Neural crest cell (in vitro differentiated cells): Measurements from ENCODE around the gene GRM8. TPM values are rescaled to one million over a fixed set of nuclear protein-coding genes. Genes with fewer than 3 reads are reported as not detected.

Experiments
- DNase-seq: peaks from one replicate; pipeline ENCODE4 v3.0.0; 2021; ENCODE audit warnings: low read depth, mixed read lengths, low spot score
- H3K27ac Mint-ChIP-seq: one replicate; pipeline ENCODE4 v1.8.0; 2021; ENCODE audit warnings: mild to moderate bottlenecking, mixed read lengths; ENCODE audit not compliant: unreplicated experiment
- H3K27me3 Mint-ChIP-seq: 2 replicates; pipeline ENCODE4 v1.8.0; 2021; ENCODE audit warnings: low read depth, mild to moderate bottlenecking, mixed read lengths
- H3K36me3 Mint-ChIP-seq: 2 replicates; pipeline ENCODE4 v1.8.0; 2021; ENCODE audit warnings: low read depth, mild to moderate bottlenecking, mixed read lengths
- H3K4me1 Mint-ChIP-seq: 2 replicates; pipeline ENCODE4 v1.8.0; 2021; ENCODE audit warnings: mixed read lengths
- H3K4me3 Mint-ChIP-seq: one replicate; pipeline ENCODE4 v1.8.0; 2021; ENCODE audit warnings: mild to moderate bottlenecking, mixed read lengths
- H3K9me3 Mint-ChIP-seq: 2 replicates; pipeline ENCODE4 v1.8.0; 2021; ENCODE audit warnings: mixed read lengths
- CTCF ChIP-seq: fragments of 200-600 bp; sonication (generic); conservative IDR thresholded peaks from 2 replicates; pipeline ENCODE4 v1.5.0; 2021; ENCODE audit warnings: antibody characterized with exemption, mild to moderate bottlenecking
- total RNA-seq: library from RNA; stranded (reverse); gene quantifications from 2 replicates; pipeline ENCODE4 v1.2.1, GENCODE V29; 2021

The GRM8 gene
- total RNA-seq, 1 donor from 2014 or later: 2.6 TPM

- DNase-seq: no peak
- Mint-ChIP-seq H3K4me1 (peaks cover 8% of the 10 kb centered on the region), H3K9me3 (no peaks in the 10 kb centered on the region), H3K27me3 (peaks cover 86% of the 10 kb centered on the region), H3K36me3 (no peaks in the 10 kb centered on the region), H3K27ac (no peak overlapping the region), H3K4me3 (peak overlapping the region; percentile 73)
- TF ChIP-seq CTCF: peak; percentile 21
Observed at GRCh38 chr7:127250312-127251035, 2.3 kb downstream of the GRM8 start.

DNA sequence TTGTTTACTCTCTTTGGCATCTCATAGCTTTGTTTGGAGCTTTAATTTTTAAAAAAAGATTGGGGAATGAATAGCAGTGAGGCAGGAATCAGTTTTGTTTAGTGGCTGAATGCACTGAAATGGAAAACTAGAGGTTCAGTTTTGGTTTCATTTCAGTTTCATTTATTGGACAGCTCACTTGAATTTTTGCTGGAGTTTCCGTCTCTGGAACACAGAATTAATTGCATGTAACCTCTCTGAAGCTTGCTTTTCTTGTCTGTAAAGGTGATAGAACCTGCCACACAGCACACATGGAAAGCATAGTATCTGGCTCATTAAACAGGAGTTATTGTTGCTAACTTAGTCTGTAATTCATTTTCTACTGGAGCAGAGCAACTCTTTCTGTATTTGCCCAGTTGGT is 7.1 kb downstream of the GRM8 start:
- peaks cover 73% of the 10 kb centered on the region for H3K27me3 Mint-ChIP-seq
- no peak overlapping the region for H3K27ac Mint-ChIP-seq
- H3K4me1 Mint-ChIP-seq: no peaks in the 10 kb centered on the region
- H3K4me3 Mint-ChIP-seq: no peak overlapping the region
- no peak for DNase-seq
- H3K36me3 Mint-ChIP-seq: no peaks in the 10 kb centered on the region
- no peak for TF ChIP-seq CTCF
- H3K9me3 Mint-ChIP-seq: no peaks in the 10 kb centered on the region

DNA sequence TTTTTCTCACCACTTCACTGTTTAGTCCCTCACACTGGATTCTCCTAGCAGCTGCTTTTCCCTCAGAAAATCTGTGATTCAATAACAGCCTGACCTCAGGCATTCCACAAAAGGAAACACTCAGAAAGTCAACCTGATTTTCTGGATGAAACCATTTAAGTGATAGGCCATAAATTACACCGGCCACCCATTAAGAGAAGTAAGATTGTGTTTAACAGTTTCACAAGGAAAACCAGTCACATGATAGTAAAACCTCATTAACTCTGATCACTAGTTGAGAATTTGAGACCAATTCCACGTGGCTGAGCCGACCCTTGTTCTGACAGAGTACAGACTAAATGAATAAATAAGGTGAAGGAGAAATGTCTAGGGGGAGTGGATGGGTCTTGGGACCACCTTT is 7.7 kb downstream of the GRM8 start:
- Mint-ChIP-seq H3K27ac (no peak overlapping the region), H3K4me3 (no peak overlapping the region), H3K27me3 (peaks cover 72% of the 10 kb centered on the region)

GRCh38 chr7:127239814-127240213 is 12.9 kb downstream of the GRM8 start:
- no peaks in the 10 kb centered on the region for H3K36me3 Mint-ChIP-seq
- no peak for TF ChIP-seq CTCF
- no peak for DNase-seq
- no peak overlapping the region for H3K4me3 Mint-ChIP-seq
- H3K4me1 Mint-ChIP-seq: no peaks in the 10 kb centered on the region
- H3K27me3 Mint-ChIP-seq: peaks cover 29% of the 10 kb centered on the region
- H3K9me3 Mint-ChIP-seq: no peaks in the 10 kb centered on the region
- H3K27ac Mint-ChIP-seq: no peak overlapping the region

More for the DNA sequence above, 7.7 kb downstream of the GRM8 start:
- Mint-ChIP-seq H3K4me1 (no peaks in the 10 kb centered on the region), H3K36me3 (no peaks in the 10 kb centered on the region), H3K9me3 (no peaks in the 10 kb centered on the region)
- DNase-seq: no peak
- no peak for TF ChIP-seq CTCF

DNA sequence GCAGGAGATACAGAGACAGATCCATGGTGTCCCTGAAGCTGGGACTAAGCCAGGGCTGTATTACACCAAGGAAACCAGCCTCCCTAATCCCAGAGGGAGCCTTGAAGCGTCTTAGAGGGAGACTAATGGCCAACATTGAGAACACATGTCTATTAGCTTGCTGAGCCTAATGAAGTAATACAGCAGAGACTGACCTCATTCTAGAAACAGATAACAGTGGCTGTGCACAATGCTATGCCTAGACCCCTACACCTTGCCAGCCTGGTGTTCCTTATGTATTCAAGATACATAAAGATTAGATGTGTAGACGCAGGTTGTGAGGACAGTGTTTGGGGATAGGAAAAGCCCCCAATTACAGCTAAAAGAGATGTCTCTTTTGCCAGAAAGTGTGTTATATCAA is 19.1 kb downstream of the GRM8 start:
- H3K27ac Mint-ChIP-seq: no peak overlapping the region

More for the DNA sequence above, 19.1 kb downstream of the GRM8 start:
- Mint-ChIP-seq H3K27me3 (peaks cover 16% of the 10 kb centered on the region), H3K4me3 (no peak overlapping the region), H3K4me1 (peaks cover 5% of the 10 kb centered on the region), H3K9me3 (no peaks in the 10 kb centered on the region), H3K36me3 (no peaks in the 10 kb centered on the region)
- DNase-seq: no peak
- TF ChIP-seq CTCF: no peak
